ENCODE data around the gene FBXL12. TPM values are rescaled to one million over a fixed set of nuclear protein-coding genes. Genes with fewer than 3 reads are reported as not detected.
"Not testable (repeated sequence)": the region's sequence is repeated elsewhere in the genome, so short reads cannot be mapped to it uniquely, and the experiment has no call there.

Gene FBXL12
- total RNA-seq (2014; rRNA removed; shearing (Covaris generic)) = 8.8 and 12.7 TPM in 2 replicates

- peak; percentile 98 for DNase-seq (ENCODE audit: low spot score)
These were observed at the start of gene FBXL12 for GRCh38 chr19:9818734-9819595. Gene FBXL12, minus strand, starts transcription at chr19:9819079. Its CDS starts 266 bp downstream, at chr19:9818813.

GRCh38 chr19:9865732-9866501 is 47.0 kb upstream of the FBXL12 start:
- no peak for DNase-seq (ENCODE audit: low spot score)

GRCh38 chr19:9863759-9864158 is 44.9 kb upstream of the FBXL12 start:
- DNase-seq (ENCODE audit: low spot score) = no peak

DNA sequence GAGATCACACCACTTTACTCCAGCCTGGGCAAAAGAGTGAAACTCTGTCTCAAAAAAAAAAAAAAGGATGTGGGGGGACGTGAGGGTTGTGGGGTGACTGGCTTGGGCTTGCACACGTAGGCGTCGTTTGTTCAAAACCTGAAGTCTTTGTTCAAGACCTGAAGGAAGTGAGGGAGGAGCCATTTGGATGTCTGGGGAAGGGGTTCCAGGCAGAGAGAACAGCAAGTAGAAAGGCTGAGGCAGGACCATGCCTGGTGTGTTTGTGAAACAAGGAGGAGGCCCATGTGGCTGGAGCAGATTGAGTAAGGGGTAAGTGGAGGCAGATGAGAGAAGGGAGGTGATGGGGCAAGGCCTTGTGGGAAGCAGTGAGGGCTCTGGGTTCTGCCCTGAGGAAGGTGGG is 44.1 kb upstream of the FBXL12 start:
- DNase-seq (ENCODE audit: low spot score) = no peak

- DNase-seq (ENCODE audit: low spot score) = no peak
These were observed 42.6 kb upstream of the FBXL12 start for GRCh38 chr19:9861503-9861902.

DNA sequence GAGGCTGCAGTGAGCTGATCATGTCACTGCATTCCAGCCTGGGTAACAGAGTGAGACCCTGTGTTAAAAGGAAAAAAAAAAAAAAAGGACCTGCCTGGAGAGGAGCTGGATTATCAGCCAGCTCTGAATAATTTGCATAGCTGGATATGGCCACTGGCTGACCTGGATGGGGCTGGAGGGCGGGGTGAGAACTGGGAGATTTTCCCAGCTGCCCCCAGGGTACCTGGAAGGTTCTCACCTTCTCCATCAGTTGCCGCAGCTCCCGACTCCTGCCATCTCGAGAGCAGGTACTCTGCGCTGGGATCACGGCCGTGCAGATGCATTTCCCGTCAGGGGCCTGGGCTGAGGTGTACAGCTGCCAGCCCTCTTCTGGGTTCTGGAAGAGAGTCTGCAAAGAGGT is 41.5 kb upstream of the FBXL12 start:
- no peak for DNase-seq (ENCODE audit: low spot score)

GRCh38 chr19:9858766-9859165 is 39.9 kb upstream of the FBXL12 start:
- no peak for DNase-seq (ENCODE audit: low spot score)

DNA sequence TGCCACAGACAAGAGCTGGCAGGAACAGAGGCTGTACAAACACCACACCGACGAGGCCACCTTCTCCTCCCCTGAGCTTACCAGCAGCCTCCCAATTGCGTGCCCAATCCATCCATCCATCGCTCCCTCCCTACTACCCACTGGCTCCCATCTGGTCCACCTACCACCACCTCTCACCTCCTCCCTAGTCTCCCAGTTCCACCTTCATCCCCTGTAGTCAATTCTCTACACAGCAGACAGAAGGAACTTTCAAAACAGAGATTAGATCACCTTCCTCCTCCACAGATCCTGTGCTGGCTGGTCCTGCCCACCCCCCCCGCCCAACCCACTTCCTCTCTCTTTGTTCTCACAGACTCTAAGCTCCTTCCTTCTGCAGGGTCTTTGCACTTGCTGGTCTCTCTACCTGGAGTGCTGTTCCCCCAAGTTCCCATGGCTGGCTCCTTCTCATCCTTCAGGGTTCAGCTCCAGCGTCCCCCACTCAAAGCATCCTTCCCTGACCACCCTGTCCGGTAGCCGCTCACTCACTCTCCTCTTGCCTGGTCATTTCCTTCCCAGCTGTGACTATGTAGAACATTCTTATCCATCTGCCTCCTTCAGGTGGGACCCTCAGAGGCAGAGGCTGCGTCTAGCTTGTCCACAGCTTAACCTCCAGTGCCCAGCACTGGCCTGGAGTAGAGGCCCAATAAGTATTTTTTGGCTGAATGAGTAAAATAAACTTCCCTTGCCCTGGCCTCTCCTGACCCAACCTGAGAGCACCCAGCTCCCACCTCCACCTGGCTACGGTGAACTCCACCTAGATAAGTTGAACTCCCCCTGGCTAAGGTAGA is 39.3 kb upstream of the FBXL12 start:
- no peak for DNase-seq (ENCODE audit: low spot score)

DNA sequence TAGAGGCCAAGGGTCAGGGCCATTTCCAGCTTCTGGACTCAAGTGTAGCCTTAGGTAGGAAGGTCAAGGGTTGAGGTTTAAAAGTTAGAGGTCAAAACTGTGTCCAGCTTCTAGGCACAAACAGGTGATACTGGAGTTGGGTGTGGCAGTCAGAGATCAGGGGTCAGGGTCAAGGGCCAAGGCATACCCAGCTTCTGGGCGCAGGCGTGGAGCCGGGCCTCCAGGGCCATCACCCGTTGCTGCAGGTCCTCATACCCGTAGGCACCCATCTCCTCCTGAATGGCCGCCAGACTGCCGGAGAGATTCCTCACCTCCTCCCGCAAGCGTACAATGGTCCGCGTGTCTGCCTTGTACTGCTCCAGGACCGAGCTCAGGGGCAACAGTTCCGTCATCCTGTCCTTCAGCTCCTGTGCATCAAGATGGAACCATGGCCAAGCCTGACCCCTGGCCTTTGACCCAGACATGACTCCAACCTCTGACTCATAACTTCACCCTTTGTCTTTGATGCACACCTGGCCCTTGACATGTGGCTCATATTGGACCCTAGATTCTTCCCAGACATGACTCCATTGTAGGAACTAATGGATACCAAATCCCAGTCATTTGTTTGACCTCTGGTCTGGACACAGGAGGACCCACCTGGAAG is 38.3 kb upstream of the FBXL12 start:
- no peak for DNase-seq (ENCODE audit: low spot score)

GRCh38 chr19:9856609-9857008 is 37.7 kb upstream of the FBXL12 start:
- no peak for DNase-seq (ENCODE audit: low spot score)

DNA sequence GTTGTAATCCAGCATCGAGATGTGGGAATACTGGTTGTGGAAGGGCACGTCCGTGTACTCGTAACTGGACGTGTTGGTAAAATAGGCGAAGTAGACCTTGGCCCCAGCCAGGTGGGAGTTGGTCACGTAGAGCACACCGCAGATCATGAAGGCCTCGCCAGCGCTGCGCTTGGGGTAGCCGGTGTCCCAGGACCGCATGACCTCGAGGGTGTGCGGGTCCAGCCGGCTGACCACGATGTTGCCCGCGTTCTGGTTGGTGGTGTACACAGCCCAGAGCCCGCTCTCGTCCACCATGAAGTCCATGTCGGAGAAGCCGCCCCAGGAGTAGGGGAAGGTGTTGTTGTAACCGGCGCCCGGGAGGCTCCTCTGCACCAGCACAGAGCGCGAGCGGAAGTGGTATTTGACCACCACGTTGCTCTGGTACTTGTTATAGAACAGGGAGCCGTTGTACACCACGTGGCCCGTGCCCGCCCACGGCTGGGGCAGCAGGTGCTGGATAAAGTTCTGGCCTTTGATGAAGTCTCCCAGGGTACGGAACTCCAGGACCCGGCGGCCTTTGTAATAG is 35.5 kb upstream of the FBXL12 start:
- no peak for DNase-seq (ENCODE audit: low spot score)

- DNase-seq (ENCODE audit: low spot score) = no peak
These were observed 31.5 kb upstream of the FBXL12 start for GRCh38 chr19:9850235-9850959.

GRCh38 chr19:9849791-9850190 is 30.9 kb upstream of the FBXL12 start:
- DNase-seq (ENCODE audit: low spot score) = no peak

GRCh38 chr19:9848762-9849161 is 29.9 kb upstream of the FBXL12 start:
- no peak for DNase-seq (ENCODE audit: low spot score)

GRCh38 chr19:9848060-9848459 is 29.2 kb upstream of the FBXL12 start:
- DNase-seq (ENCODE audit: low spot score) = no peak

DNA sequence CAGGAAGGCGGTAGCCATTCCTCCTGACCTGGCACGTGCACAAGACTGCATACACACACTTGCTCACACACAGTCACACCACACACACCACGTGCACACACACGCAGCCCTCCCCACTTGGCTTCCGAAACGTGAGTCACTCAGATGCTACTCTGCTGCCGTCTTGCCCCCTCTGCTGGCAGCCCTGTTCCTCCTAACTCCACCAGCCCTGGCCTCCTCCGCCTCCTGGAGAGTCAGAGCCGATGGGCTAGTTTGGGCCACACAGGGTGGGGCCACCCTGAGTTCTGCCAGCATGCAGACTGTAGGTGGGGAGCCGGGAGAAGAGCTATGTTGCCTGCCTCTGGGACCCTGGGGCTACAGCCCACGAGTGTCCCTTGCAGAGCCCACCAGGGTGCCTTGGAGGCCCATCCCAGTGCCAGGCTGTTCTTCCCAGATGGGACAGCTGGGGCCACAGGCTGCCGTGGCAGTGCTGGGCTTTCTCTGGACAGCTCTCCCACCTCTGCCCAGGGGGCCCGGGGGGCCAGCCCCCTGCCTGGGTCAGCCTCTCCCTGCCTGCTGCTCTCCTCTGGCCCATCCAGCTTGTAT is 28.3 kb upstream of the FBXL12 start:
- peak; percentile 87 for DNase-seq (ENCODE audit: low spot score)

DNA sequence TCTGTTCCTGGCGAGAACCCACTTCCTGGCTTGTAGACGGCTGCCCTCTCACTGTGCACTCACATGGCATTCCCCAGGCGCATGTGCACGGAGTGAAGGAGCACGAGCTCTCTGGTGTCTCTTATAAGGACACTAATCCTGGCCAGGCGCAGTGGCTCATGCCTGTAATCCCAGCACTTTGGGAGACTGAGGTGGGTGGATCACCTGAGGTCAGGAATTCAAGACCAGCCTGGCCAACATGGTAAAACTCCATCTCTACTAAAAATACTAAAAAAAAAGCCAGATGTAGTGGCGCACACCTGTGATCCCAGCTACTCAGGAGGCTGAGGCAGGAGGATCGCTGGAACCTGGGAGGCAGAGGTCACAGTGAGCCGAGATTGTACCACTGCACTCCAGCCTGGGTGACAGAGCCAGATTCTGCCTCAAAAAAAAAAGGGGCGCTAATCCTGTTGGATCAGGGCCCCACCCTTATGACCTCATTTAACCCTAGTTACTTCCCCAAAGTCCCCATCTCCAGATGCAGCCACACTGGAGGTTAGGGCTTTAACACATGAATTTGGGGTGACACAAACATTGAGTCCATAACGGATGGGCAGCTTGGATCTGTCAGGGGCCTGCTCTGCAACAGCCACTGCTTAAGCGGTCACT is 24.9 kb upstream of the FBXL12 start:
- not testable (repeated sequence) for DNase-seq (ENCODE audit: low spot score)

- DNase-seq (ENCODE audit: low spot score) = no peak
These were observed 24.2 kb upstream of the FBXL12 start for GRCh38 chr19:9842834-9843625.

DNA sequence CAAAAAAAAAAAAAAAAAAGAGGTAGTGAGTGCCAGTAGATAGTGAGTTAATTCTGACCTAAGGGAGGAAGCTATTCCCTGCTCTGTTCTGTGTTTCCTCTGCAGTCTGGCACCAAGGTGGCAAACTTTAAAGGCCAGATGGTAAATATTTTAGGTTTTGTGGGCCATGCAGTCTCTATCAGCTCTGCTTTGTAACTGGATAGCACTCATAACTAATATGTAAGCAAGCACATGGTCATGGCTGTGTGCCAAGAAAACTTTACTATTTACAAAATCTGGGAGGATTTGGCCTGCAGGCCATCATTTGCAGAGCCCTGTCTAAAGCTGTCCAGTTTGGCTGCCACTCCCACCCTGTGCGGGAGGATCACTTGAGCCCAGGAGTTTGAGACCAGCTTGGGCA is 20.5 kb upstream of the FBXL12 start:
- no peak for DNase-seq (ENCODE audit: low spot score)

Measured in H4 (cell line).